Anterior cingulate cortex (tissue), 58 donors: ENCODE results near the gene CHAC1.
"Not testable (repeated sequence)": the region's sequence is repeated elsewhere in the genome, so short reads cannot be mapped to it uniquely, and the experiment has no call there.

Experiments used
- DNase-seq, 58 donors: peaks; one replicate each; lab custom pipeline; 2025; lab: John Stamatoyannopoulos, UW

Gene CHAC1

GRCh38 chr15:40955141-40955903 lies 2.1 kb downstream of the CHAC1 start:
- DNase-seq: no peak

GRCh38 chr15:40955930-40956540 lies 2.8 kb downstream of the CHAC1 start:
- no peak for DNase-seq

GRCh38 chr15:40956541-40956982 lies 3.3 kb downstream of the CHAC1 start:
- no peak for DNase-seq

- DNase-seq: no peak
Measured at GRCh38 chr15:40957041-40957555, 3.8 kb downstream of the CHAC1 start.

- DNase-seq: peak in 32 of 58 donors; percentile 7 to 51 (median 30)
Measured at GRCh38 chr15:40957581-40958051, 4.3 kb downstream of the CHAC1 start.

DNA sequence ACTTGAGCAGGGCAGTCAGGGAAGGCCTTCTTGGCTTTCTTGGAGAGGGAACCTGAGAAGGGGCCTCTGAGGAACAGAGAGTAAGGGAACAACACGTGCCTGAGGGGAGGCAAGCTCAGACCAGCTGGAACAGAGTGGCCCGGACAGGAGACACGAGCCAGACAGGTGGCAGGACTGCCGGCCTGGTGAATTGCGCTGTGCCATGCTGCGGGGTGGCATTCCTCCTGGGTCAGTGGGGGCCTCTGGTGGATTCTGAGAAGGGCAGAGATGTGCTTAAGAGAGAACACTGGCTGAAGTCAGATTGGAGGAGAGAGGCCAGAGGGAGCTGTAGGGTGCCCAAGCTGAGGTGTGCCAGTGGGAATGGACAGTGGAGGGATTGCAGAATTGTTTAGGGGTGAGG lies 4.9 kb downstream of the CHAC1 start:
- DNase-seq: no peak

GRCh38 chr15:40958723-40959122 lies 5.5 kb downstream of the CHAC1 start:
- DNase-seq: no peak

DNA sequence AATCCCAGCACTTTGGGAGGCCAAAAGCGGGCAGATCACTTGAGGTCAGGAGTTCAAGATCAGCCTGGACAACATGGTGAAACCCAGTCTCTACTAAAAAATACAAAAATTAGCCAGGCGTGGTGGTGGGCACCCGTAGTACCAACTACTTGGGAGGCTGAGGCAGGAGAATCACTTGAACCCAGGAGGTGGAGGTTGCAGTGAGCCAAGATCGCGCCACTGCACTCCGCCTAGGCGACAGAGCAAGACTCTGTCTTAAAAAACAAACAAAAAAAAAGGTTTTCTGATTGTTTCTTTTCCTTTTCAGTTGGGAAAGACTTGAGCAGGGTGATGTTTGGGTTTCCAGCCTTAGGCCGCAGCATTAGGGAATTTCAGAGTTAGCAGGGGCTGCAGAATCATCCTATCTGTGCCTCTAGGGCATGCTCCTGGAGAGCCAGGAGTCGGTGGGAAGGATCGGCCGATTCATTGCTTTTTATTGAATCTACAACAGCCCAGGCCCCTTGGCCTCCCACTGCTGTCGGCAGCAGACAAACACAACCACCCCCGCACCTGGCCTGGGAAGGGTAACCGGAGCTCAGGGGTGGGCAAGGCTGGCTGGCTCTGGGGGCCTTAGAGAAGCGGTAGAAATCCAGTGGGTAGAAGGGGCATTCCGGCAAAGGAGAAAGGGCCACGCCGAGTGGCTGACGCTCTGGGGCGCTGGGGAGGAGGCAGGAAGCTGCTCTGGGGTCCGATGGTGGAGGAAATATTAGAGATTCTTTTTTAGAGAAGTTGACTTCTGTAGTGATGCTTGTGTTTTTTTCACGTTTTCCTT lies 6.3 kb downstream of the CHAC1 start:
- no peak for DNase-seq

DNA sequence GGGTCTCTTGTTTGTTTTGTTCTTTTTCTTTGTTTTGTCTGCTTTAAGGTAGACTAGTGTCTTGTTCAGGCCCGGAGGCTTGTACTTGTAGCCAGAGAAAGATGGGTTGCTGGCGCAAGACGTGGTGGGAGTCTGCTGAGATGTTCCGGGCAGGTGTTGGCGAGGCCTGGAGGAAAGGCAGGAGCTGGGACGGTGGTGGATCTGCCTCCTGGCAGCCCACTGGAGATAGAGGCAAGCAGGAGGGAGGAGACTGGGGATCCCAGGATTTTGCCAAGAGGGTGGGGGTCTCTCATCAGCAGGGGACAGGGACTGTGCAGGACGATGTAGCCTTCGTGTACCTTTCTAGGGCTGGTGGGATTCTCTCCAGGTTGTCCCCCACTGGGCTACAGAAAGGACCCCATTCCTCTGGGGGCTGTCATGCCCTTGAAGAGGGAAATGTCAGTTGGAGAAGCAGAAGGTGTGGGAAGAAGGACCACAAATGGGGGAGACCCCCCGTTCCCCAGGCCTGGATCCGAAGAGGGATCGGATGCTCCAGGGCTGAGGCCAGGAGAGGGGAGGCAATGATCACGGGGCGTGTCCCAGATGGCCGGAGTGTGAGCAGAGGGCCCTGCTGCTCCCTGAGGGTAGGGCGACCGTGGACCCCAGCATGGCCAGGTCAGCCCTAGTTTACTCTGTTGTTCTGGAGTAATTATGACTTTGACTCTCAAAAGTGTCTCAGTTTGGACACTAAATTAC lies 7.0 kb downstream of the CHAC1 start:
- DNase-seq: no peak

DNA sequence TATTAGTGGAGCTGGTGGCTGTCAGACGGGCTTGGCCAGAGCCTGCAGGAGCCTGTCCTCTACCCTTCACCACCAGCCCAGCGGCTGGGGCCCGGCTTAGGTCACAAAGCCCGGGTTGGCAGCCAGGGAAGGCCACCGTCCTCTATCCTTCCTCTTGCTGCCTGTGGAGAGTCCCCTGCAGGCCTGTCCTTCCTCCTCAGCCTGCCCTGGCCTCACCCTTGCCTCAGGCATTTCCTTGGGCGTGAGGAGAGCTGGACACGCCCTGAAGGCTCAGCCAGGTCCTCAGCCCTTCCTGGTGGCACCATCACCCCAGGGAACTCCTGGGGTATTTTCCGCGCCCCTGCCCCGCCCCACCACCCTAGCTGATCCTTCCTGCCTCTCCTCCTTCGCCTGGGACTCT lies 7.7 kb downstream of the CHAC1 start:
- no peak for DNase-seq

GRCh38 chr15:40961740-40962139 lies 8.5 kb downstream of the CHAC1 start:
- not testable (repeated sequence) for DNase-seq

DNA sequence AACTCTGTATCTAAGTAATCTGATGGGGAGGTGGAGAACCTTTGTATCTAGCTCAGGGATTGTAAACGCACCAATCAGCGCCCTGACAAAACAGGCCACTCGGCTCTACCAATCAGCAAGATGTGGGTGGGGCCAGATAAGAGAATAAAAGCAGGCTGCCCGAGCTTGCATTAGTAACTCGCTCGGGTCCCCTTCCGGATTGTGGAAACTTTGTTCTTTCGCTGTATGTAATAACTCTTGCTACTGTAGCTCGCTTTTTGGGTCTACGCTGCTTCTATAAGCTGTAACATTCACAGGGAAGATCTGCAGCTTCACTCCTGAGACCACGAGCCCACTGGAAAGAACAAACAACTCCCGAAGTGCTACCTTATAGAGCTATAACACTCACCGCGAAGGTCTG lies 9.0 kb downstream of the CHAC1 start:
- DNase-seq: not testable (repeated sequence)

- DNase-seq: no peak
Measured at GRCh38 chr15:40963201-40963600, 9.9 kb downstream of the CHAC1 start.

GRCh38 chr15:40964006-40964405 lies 10.7 kb downstream of the CHAC1 start:
- no peak for DNase-seq

DNA sequence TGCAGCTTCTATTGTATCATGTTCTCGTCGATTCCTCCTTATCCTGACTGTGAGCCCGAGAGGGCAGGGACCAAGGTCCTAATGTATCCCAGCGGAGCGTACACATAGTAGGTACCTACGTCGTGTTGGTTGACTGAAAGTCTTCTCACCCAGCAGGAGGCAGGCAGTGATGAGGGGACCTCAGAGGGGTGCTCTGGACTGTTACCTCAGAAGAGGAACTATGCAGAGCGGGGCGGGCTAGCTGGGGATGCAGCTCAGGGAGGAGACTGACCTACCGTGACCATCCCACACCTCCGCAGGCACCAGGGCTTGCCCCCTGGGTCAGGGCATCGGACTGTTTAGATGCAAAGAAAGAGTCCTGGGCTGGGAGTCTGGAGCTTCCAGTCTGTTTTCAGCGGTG lies 11.4 kb downstream of the CHAC1 start:
- no peak for DNase-seq

DNA sequence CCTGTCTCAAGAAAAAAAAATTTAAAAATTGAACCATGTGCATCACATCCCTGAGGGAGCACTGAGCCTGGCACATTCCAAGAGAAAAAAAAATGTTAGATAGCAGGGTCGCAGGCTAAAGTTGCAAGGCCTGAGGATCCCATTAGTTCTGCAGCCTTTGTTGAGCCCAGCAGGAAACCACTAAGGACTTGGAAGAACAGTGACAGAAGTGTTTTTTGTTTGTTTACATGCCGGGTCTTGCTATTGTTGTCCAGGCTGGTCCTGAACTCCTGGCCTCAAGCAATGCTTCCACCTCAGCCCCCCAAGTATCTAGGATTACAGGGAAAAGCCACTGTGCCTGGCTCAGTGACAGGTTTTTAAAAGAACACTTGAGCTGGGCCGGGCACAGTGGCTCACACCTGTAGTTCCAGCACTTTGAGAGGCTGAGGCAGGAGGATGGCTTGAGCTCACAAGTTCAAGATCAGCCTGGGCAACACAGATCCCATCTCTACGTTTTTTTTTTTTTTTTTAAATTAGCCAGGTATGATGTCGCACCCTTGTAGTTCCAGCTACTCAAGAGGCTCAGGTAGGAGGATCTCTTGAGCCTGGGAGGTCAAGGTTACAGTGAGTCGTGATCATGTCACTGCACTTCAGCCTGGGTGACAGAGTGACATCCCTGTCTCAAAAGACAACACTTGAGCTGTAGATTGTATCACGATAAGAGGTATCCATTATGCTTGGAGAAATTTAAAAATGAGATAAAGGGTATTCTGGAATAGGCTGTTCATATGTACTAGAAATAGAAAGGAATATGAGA lies 15.2 kb downstream of the CHAC1 start:
- no peak for DNase-seq

- no peak for DNase-seq
Measured at GRCh38 chr15:40969363-40969762, 16.1 kb downstream of the CHAC1 start.

GRCh38 chr15:40974879-40975278 lies 21.6 kb downstream of the CHAC1 start:
- no peak for DNase-seq

DNA sequence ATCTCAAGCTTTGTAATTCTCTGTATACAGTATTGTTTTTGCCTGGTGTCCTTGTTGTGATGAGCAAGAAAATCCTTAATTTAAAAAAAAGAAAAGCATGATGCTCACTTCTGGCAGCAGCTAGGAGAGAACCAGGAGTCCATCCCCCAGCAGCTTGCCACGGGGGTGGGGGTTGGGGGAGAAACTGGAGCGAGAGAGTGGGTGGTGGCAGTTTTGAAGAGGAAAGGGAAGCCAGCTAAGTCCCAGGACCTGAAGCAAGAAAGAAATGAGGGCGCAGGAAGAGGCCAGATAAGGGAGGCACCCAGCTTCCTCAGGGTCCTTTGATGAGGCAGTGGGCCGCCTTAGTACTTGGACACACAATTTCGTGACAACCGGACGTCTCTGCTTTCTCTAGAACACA lies 23.5 kb downstream of the CHAC1 start:
- peak in 12 of 58 donors; percentile 5 to 78 (median 14) for DNase-seq
